ENCODE measurements around the gene GPR132. TPM values are rescaled to one million over a fixed set of nuclear protein-coding genes. Genes with fewer than 3 reads are reported as not detected.
"Not testable (repeated sequence)": the region's sequence is repeated elsewhere in the genome, so short reads cannot be mapped to it uniquely, and the experiment has no call there.

Gene GPR132
- 10 to 100 TPM; 47.4 to 49.4 TPM for total RNA-seq

DNA sequence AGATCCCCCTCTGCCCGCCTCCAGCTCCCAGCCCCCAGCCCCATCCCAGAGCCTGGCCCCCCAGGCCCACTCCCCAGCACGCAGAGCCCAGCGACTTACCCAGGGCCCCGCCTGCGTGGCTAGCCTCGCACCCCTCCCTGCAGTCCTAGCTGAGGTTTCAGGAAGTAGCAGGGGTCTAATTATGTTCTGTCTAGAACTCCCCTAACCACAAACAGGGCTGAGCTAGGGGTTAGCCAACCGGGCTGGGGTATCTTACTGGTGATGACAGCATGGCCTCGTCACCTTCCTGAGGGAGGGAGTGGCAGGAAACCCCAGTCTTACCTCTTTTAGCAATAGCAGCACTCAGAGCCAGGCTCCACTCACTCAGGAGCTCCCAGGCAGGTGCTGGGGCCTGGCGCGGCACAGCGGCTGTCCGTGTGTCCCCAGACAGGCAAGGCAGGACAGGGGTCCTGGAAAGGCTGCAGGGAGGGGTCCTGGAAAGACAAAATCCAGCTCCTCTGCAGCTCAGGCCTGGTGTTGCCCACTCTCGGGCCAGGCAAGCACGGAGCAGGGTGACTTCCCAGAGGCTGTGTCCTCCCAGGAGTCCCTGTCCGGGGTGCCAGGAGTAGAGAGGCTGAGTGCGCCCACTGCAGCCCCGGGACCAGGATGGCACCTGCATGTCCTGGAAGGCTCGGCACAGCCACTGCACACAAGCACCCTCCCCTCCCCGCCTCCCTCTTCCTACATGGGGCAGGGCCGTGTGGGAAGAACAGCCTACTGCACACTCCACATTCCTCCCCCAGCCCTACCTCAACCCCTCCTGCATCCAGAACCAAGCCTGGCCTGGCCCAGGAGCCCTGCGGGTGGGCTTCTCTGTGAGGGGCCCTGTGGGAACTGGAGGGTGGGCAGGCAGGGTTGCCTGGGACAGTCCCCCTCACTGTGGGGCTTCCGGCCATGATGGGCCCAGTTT lies at the start of gene GPR132:
Gene GPR132, minus strand, starts transcription at position 151 of the 949 bp plus-strand sequence. CDS start 10,010 bp downstream, outside the sequence.
- CTCF ChIA-PET, result interaction anchor here (0.9 to 12.3 kb wide), 7 partner anchors 8 to 416 kb away, joined by 3 to 192 read pairs (median 9); no protein-coding TSS in a partner anchor
- Mint-ChIP-seq H3K4me1 (peaks cover 65% of the 10 kb centered on the region), H3K9me3 (ENCODE audit: low read depth) (no peaks in the 10 kb centered on the region), H3K27ac (peak within 1 kb of the TSS; percentile 97), H3K4me3 (peak within 1 kb of the TSS; percentile 95), H3K27me3 (no peaks in the 10 kb centered on the region), H3K36me3 (peaks cover 13% of the 10 kb centered on the region)
- DNase-seq, result peak; percentile 98
- ATAC-seq, result peak; percentile 76

GRCh38 chr14:105109243-105109642 lies 44.0 kb upstream of the GPR132 start:
- H3K27ac Mint-ChIP-seq; DNase-seq; CTCF ChIA-PET; ATAC-seq; H3K4me3 Mint-ChIP-seq; H3K9me3 Mint-ChIP-seq (ENCODE audit: low read depth); H3K36me3 Mint-ChIP-seq; H3K4me1 Mint-ChIP-seq: not testable (repeated sequence)
- peaks cover 29% of the 10 kb centered on the region for H3K27me3 Mint-ChIP-seq

GRCh38 chr14:105108516-105108864 lies 43.3 kb upstream of the GPR132 start:
- DNase-seq (no peak), ATAC-seq (no peak)
- Mint-ChIP-seq H3K27ac (no peak overlapping the region), H3K9me3 (ENCODE audit: low read depth) (no peaks in the 10 kb centered on the region), H3K27me3 (peaks cover 36% of the 10 kb centered on the region), H3K36me3 (no peaks in the 10 kb centered on the region), H3K4me3 (no peak overlapping the region), H3K4me1 (no peaks in the 10 kb centered on the region)
- CTCF ChIA-PET, result interaction anchor here (1.0 to 1.6 kb wide), 2 partner anchors 10 to 18 kb away, joined by 3 to 7 read pairs; no protein-coding TSS in a partner anchor

DNA sequence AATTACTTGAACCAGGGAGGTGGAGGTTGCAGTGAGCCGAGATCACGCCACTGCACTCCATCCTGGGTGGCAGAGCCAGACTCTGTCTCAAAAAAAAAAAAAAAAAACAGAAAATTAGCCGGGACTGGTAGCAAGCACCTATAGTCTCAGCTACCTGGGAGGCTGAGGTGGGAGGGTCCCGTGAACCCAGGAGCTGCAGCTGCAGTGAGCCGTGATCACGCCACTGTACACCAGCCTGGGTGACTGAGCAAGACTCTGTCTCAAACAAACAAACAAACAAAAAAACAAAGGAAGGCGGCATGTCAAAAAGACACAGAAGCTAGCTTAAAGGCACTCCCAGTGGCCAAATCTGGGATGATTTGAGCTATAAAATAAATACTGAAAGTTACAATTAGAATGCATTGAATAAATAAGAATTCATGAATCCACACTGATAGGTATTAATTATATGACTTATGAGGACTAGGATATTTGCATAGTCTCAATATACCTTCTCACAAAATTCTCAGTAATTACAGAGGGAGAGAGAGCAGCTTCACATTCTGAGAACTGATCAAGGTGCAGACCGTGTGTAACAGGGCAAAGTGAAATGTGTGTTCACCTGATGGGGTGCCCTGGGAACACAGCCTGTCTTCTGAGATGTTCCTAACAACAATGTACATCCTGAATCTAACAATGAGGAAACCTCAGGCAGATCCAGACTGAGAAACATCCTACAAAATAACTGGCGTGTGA lies 42.7 kb upstream of the GPR132 start:
- no peaks in the 10 kb centered on the region for H3K4me1 Mint-ChIP-seq
- no peak for ATAC-seq
- DNase-seq, result no peak
- H3K4me3 Mint-ChIP-seq, result no peak overlapping the region
- CTCF ChIA-PET, result interaction anchor here (0.7 to 1.6 kb wide), 3 partner anchors 10 to 302 kb away, joined by 3 to 7 read pairs (median 3); no protein-coding TSS in a partner anchor
- H3K27me3 Mint-ChIP-seq, result peaks cover 40% of the 10 kb centered on the region
- H3K36me3 Mint-ChIP-seq, result no peaks in the 10 kb centered on the region
- H3K27ac Mint-ChIP-seq, result no peak overlapping the region
- no peaks in the 10 kb centered on the region for H3K9me3 Mint-ChIP-seq (ENCODE audit: low read depth)

DNA sequence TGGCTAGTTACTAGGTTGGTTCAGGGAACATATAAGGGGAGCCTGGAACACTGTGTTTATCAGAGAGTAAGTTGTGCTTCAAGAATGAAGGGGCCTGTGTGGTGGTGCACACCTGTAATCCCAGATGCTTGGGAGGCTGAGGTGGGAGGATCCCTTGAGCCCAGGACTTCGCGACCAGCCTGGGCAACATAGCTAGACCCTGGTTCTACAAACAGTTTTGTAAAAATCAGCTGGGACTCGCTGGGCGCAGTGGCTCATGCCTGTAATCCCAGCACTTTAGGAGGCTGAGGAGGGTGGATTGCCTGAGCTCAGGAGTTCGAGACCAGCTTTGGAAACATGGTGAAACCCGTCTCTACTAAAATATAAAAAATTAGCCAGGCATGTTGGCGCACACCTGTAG lies 42.1 kb upstream of the GPR132 start:
- H3K4me3 Mint-ChIP-seq, result no peak overlapping the region
- ATAC-seq (no peak), DNase-seq (no peak)
- CTCF ChIA-PET, result interaction anchor here (0.7 to 1.6 kb wide), 3 partner anchors 9 to 302 kb away, joined by 3 to 7 read pairs (median 3); no protein-coding TSS in a partner anchor
- H3K36me3 Mint-ChIP-seq, result no peaks in the 10 kb centered on the region
- H3K9me3 Mint-ChIP-seq (ENCODE audit: low read depth), result no peaks in the 10 kb centered on the region
- H3K27me3 Mint-ChIP-seq, result peaks cover 44% of the 10 kb centered on the region
- no peak overlapping the region for H3K27ac Mint-ChIP-seq
- no peaks in the 10 kb centered on the region for H3K4me1 Mint-ChIP-seq

GRCh38 chr14:105105158-105105557 lies 39.9 kb upstream of the GPR132 start:
- H3K36me3 Mint-ChIP-seq, result no peaks in the 10 kb centered on the region
- H3K4me3 Mint-ChIP-seq, result no peak overlapping the region
- H3K4me1 Mint-ChIP-seq, result no peaks in the 10 kb centered on the region
- CTCF ChIA-PET, result no interaction called here
- no peak for ATAC-seq
- no peak overlapping the region for H3K27ac Mint-ChIP-seq
- no peaks in the 10 kb centered on the region for H3K9me3 Mint-ChIP-seq (ENCODE audit: low read depth)
- H3K27me3 Mint-ChIP-seq, result peaks cover 49% of the 10 kb centered on the region
- DNase-seq, result no peak

DNA sequence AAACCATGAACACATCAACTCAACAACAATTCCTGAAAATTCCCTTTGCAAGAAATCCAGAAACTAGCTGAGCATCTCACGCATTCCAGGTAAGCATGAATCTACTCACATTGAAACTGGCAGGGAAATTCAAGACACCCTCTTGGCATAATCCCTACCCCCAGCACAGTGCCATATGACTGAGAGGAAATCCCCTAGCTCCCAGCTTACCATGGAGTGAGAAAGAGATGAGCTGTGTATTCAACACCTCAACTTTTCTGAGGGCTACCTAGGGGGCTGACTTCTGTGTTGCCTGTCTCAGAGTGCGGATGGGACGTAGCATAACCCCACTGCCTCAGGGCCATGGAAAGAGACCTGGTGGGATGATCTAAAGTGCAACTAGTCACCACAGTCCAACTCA lies 37.7 kb upstream of the GPR132 start:
- DNase-seq (no peak), ATAC-seq (no peak)
- Mint-ChIP-seq H3K27ac (no peak overlapping the region), H3K4me3 (no peak overlapping the region), H3K9me3 (ENCODE audit: low read depth) (no peaks in the 10 kb centered on the region), H3K4me1 (no peaks in the 10 kb centered on the region), H3K36me3 (no peaks in the 10 kb centered on the region), H3K27me3 (peaks cover 47% of the 10 kb centered on the region)
- CTCF ChIA-PET, result interaction anchor here (1.6 kb wide), 1 partner anchor 13 kb away, joined by 9 read pairs; no protein-coding TSS in a partner anchor

DNA sequence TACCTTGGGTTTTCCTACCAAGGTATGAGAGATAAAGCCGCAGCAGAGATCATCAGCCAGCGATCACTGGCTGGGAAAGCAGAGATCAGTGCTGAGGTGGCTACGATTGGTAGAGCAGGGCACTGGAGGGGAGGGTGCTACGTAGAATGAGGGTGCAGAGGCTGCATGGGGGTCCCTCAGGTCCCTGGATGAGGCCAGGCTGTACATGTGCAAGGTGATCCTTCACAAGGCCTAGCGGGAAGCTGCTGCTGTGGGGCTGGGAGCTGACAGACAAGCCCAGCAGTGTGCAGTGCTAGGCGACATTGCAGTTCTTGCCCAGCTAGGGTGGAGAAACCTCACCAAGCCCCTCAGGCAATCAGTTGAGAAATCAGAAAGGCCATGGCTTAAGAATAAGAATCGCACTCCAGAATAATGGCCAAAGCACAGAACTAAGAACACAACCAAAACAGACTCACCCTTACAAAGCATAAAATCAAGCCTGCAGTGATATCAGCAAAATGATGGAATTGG lies 37.2 kb upstream of the GPR132 start:
- ATAC-seq (no peak), DNase-seq (no peak)
- Mint-ChIP-seq H3K4me1 (no peaks in the 10 kb centered on the region), H3K36me3 (no peaks in the 10 kb centered on the region), H3K27me3 (peaks cover 45% of the 10 kb centered on the region), H3K4me3 (no peak overlapping the region), H3K27ac (no peak overlapping the region), H3K9me3 (ENCODE audit: low read depth) (no peaks in the 10 kb centered on the region)
- CTCF ChIA-PET, result interaction anchor here (1.6 kb wide), 1 partner anchor 12 kb away, joined by 9 read pairs; no protein-coding TSS in a partner anchor

GRCh38 chr14:105100910-105101309 lies 35.7 kb upstream of the GPR132 start:
- no peak for ATAC-seq
- CTCF ChIA-PET, result interaction anchor here (1.0 to 1.2 kb wide), 2 partner anchors 10 to 26 kb away, joined by 4 read pairs; no protein-coding TSS in a partner anchor
- peaks cover 33% of the 10 kb centered on the region for H3K27me3 Mint-ChIP-seq

DNA sequence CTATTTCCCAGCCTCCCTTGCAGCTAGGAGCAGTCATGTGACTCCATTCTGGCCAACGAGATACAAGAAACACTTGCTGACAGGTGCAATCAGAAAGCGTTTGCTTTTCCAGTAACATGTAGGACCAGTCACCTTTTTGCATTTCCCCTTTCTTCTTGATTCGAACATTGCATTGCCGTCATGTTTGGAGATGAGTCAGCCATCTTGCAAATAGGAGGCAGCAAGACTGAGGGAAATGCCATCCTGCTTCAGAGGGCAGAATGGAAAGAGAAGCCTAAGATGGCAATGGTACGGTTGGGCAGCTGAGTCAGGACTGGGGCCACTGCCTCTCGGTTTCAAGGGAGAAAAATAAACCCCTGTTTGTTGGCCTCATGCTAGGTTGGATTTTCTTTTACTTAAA lies 34.5 kb upstream of the GPR132 start:
- no peaks in the 10 kb centered on the region for H3K36me3 Mint-ChIP-seq
- DNase-seq (no peak), ATAC-seq (no peak)
- no peaks in the 10 kb centered on the region for H3K4me1 Mint-ChIP-seq
- CTCF ChIA-PET, result interaction anchor here (1.3 kb wide), 1 partner anchor 9 kb away, joined by 3 read pairs; no protein-coding TSS in a partner anchor
- H3K9me3 Mint-ChIP-seq (ENCODE audit: low read depth), result no peaks in the 10 kb centered on the region
- peaks cover 34% of the 10 kb centered on the region for H3K27me3 Mint-ChIP-seq
- no peak overlapping the region for H3K4me3 Mint-ChIP-seq
- no peak overlapping the region for H3K27ac Mint-ChIP-seq

More at GRCh38 chr14:105100910-105101309, 35.7 kb upstream of the GPR132 start:
- H3K36me3 Mint-ChIP-seq, result no peaks in the 10 kb centered on the region
- H3K9me3 Mint-ChIP-seq (ENCODE audit: low read depth), result no peaks in the 10 kb centered on the region
- DNase-seq, result no peak
- H3K4me3 Mint-ChIP-seq, result no peak overlapping the region
- no peaks in the 10 kb centered on the region for H3K4me1 Mint-ChIP-seq
- no peak overlapping the region for H3K27ac Mint-ChIP-seq

- DNase-seq (no peak), ATAC-seq (no peak)
- CTCF ChIA-PET, result interaction anchor here (0.9 to 2.0 kb wide), 3 partner anchors 10 to 254 kb away, joined by 3 to 5 read pairs (median 3); no protein-coding TSS in a partner anchor
- H3K4me3 Mint-ChIP-seq, result no peak overlapping the region
- no peak overlapping the region for H3K27ac Mint-ChIP-seq
- H3K27me3 Mint-ChIP-seq, result peaks cover 22% of the 10 kb centered on the region
- H3K9me3 Mint-ChIP-seq (ENCODE audit: low read depth), result no peaks in the 10 kb centered on the region
- peaks cover 8% of the 10 kb centered on the region for H3K4me1 Mint-ChIP-seq
- H3K36me3 Mint-ChIP-seq, result no peaks in the 10 kb centered on the region
These were observed 33.1 kb upstream of the GPR132 start for GRCh38 chr14:105098316-105098715.

- CTCF ChIA-PET, result interaction anchor here (0.9 to 2.0 kb wide), 3 partner anchors 10 to 254 kb away, joined by 3 to 5 read pairs (median 3); no protein-coding TSS in a partner anchor
These were observed 32.5 kb upstream of the GPR132 start for GRCh38 chr14:105097794-105098127.

More at GRCh38 chr14:105097794-105098127, 32.5 kb upstream of the GPR132 start:
- H3K36me3 Mint-ChIP-seq, result no peaks in the 10 kb centered on the region
- peaks cover 20% of the 10 kb centered on the region for H3K27me3 Mint-ChIP-seq
- no peak for DNase-seq
- no peak for ATAC-seq
- H3K4me3 Mint-ChIP-seq, result no peak overlapping the region
- H3K9me3 Mint-ChIP-seq (ENCODE audit: low read depth), result no peaks in the 10 kb centered on the region
- H3K27ac Mint-ChIP-seq, result no peak overlapping the region
- H3K4me1 Mint-ChIP-seq, result peaks cover 11% of the 10 kb centered on the region

All from activated CD8-positive, alpha-beta memory T cell treated with anti-CD3 and anti-CD28 coated beads, Interleukin-2, amount 10 ng/mL, durations not matched to agents 7 days and 5 days (primary cell).